GM20431 (cell line): ENCODE results near the gene HBB.
"Not testable (repeated sequence)": the region's sequence is repeated elsewhere in the genome, so short reads cannot be mapped to it uniquely, and the experiment has no call there.

Experiments used
- in situ Hi-C: fragments of 300-500 bp; cut with MseI, MboI; formaldehyde crosslinking; loops from one replicate; pipeline ENCODE4 v1.15.0; 2020; ENCODE audit warnings: low sequenced_read_pairs; ENCODE audit not compliant: unreplicated experiment

Gene HBB

DNA sequence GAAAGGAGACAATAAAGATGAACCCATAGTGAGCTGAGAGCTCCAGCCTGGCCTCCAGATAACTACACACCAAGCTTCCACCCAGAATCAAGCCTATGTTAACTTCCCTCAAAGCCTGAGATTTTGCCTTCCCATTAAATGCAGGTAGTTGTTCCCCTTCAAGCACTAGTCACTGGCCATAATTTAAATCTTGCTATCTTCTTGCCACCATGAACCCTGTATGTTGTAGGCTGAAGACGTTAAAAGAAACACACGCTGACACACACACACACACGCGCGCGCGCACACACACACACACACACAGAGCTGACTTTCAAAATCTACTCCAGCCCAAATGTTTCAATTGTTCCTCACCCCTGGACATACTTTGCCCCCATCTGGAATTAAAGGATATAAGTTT lies 21.6 kb upstream of the HBB start:
- in situ Hi-C loops: not testable (repeated sequence)

DNA sequence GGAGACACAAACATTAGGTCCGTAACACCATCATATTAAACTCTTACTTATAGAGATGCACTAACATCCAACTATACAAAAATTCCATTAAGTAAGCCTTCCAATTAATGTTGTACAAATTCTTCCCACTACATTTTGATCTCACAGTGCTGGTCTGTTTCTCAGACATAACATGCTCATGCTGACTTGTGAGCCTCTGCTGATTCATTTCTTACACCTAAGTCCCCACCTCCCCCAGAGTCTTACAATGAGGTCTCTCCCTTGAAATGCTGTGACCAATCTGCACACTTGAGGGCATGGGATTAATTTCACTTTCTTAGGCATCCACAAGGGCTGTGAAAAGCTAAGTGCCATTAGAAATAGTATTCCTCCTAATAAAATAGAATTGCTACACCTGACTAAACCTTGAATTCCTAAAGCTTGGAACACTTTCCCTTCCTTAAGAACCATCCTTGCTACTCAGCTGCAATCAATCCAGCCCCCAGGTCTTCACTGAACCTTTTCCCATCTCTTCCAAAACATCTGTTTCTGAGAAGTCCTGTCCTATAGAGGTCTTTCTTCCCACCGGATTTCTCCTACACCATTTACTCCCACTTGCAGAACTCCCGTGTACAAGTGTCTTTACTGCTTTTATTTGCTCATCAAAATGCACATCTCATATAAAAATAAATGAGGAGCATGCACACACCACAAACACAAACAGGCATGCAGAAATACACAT lies 20.8 kb upstream of the HBB start:
- in situ Hi-C loops: no loop called here

DNA sequence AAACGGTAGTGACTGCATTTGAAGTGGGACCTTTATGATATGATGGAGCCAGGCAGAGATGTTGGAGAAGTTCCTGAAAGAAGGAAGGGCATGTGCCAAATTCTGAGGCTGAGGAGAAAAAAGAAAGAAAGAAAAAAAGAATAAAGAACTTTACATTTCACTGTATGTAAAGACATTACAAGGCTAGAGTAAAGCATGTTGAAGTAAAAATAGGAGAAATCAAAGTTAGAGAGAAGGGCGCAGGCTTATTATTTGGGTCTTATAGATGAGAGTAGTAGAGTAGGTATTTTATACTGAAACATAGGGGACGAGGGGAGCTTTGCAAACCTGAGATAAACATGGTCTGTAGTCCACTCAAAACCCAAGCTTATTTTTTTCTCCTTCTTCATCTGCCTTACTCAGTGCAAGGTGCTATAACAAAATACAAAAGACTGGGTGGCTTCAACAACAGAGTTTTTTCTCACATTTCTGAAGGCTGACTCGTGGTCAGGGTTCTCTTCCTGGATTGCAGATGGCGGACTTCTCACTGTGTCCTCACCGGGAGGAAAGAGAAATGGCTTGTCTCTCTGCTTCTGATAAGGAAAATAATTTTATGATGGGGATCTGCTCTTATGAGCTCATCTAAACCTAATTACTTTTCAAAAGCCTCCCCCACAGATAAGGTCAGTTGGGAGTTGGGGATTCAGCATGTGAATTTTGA lies 20.1 kb upstream of the HBB start:
- in situ Hi-C loops: no loop called here

DNA sequence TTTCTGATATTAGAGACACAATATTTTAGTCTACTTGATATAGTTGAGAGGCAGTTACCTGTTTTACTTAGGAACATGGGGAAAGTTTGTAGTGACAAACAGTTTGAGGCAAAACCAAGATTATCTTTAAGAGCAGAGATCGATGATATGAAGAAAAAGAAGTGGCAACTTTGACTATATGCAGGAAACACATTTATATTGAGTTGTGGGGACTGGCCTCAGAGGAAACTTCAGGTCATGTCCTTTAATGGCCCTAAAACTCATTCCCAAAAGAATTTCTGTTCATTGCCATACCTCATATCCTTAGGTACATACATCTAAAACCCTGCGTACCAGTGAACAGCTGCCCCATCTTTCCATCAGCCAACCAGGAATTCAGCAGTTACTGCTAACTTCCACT lies 18.3 kb upstream of the HBB start:
- in situ Hi-C loops: no loop called here

DNA sequence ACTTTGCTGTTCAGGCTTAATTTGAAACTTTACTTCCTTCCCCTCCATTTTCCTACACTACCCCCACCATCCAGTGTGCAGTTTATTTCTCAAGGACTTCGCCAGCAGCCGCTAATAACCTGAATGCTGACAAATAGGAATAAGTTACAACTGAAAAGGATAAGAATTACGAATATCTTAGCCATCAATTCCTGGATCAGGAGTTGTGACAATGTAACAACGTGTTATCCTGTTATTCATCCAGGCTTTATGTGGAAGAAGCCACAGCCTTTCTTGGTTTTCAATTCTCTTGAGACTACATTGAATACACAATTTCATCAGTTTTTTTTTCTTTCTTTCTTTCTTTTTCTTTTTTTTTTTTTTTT lies 16.9 kb upstream of the HBB start:
- in situ Hi-C loops: no loop called here

DNA sequence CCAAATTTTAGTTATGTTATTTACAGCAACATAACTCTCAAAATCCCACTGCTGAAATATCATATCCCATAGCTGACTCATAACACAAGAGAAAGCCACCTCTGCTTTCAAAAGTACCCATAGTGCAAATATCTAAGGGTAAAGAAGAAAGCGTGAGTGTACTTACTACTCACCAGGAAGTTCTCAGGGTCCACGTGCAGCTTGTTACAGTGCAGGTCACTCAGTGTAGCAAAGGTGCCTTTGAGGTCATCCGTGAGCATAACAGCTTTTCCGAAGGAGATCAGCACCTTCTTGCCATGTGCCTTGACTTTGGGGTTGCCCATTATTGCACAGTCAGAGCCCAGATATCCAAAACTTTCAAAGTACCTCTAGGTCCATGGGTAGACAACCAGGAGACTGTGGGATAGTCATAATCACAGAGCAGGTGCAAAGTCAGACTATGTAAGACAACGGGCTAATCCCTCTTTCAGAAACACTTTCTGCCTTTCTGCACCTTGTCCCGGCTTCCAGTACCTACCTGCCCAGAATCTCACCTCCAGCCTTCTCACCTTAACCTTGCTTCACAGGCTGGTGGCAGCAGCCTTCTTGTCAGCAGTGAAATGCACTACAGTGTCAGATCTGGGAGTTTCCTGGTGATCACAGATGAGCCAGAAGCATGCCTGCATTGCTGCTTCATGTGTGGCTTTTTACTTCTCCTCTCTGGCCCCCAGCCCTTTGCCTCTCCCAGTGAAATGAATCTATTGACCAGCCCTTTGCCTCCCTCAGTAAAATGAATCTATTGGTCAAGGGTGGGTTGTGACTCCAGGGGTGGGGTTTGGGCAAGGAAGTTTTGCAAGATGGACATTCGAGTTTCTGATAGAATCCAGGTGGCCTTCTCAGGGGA lies 16.3 kb upstream of the HBB start:
- in situ Hi-C loops: no loop called here

DNA sequence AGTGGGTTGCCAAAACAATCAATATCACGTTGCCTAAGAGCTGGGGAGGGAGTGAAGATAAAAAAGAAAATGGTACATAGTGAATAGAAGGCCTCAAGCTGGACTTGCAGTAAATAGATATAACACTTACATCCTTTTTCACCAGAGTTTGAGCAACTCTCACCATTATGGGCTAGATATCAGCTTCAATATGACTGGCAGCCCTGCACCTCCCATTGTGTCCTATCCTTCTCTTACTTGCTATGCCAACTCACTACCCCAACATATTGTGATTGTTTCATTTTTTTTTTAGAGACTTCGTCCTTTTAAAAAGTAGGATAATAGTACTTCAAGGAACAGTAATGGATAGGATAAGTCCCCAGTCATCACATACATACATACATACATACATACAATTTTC lies 15.3 kb upstream of the HBB start:
- in situ Hi-C loops: no loop called here

DNA sequence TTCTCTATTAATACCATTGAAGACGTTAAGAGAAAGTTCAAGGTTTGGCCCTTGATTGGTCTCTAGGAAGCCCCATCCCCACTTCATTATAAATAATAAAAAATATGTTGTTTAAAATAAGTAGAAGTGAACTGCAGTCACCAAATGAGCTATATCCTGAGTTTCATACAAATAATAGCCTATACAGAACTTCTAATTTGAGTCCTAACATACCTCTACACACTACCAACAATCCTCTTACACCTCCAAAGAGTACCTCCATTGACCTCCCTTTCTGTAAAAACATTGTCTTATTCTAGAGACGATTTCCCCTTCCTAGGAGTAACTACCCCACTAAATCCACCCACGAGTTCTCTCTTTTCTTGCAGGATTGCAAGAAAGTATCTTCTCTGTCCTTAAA lies 14.6 kb upstream of the HBB start:
- in situ Hi-C loops: no loop called here

DNA sequence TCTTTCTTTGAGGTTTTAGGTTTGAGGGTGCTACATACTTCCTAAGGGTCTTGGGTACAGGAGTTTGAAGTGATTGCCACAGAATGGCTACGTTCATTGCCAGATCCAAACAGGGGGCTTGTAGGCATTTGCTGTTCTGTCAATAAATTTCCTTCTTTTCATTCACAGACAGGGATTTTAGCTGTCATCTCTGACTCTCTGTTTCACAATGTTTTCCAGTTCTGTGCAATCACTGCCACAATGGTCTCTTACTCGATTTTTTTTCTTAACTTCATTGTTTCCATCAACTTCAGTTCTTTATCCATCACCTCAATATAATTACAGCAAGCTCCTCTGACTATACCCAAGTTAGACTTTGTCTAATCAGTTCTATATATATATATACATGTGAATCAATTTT lies 13.6 kb upstream of the HBB start:
- in situ Hi-C loops: no loop called here

DNA sequence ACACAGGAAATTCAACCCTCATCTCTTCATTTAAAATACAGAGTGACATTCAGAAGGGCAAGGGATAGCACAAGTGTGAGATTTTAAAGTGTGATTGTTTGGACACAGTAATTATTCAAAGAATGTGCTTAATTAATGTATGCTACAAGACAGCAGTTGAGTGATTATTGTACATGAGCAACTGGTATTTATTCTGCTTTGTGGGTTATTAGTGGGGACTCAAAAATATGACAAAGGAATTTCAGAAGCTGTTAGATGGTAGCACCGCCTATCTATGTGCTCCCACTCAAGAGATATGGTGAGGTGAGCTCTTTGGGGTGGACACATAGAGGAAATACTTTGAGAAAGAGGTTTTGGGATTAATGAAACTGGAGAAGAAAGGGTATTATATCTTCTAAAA lies 13.2 kb upstream of the HBB start:
- in situ Hi-C loops: no loop called here

DNA sequence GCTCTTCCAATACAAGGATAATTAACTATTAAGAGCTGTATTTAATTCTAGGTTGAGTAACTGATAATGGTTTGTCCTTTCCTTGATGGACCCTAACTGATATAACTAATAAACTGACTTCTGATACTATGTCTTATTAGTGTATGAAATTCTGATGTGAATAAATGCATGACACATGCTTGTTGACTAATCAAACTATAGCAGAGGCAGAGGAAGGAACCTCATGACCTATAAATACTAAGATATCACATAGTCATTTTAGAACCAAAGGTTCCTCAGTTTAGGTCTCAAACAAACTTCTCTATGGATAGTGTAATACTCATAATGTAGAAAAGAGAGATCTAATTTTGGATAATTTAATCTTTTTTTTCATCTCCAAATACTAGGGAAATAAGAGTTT lies 12.2 kb upstream of the HBB start:
- in situ Hi-C loops: no loop called here

DNA sequence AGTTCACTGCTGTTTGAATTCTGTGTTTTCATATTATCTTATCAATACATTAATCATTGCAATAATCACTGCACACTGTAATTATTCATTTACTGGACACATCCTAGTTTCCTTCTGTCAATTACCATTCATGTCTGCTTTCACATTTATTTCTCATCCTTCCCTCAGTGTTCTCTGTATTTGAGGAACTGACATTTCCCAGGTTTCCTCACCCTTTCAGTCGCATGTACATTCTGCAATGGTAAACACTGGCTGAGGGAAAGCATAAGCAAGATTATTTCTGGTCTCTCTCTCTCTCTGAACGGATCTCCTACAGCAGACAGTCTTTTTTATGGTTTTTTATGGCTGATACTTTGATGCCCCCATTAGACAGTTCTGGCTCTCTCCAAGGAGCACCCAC lies 11.6 kb upstream of the HBB start:
- in situ Hi-C loops: no loop called here

DNA sequence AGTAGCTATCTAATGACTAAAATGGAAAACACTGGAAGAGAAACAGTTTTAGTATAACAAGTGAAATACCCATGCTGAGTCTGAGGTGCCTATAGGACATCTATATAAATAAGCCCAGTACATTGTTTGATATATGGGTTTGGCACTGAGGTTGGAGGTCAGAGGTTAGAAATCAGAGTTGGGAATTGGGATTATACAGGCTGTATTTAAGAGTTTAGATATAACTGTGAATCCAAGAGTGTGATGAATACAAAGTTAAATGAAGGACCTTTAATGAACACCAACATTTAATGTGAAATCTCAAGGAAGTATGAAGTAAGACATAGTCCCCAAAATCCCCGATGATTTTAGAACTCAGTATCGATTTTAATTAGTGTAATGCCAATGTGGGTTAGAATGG lies 10.5 kb upstream of the HBB start:
- in situ Hi-C loops: no loop called here

DNA sequence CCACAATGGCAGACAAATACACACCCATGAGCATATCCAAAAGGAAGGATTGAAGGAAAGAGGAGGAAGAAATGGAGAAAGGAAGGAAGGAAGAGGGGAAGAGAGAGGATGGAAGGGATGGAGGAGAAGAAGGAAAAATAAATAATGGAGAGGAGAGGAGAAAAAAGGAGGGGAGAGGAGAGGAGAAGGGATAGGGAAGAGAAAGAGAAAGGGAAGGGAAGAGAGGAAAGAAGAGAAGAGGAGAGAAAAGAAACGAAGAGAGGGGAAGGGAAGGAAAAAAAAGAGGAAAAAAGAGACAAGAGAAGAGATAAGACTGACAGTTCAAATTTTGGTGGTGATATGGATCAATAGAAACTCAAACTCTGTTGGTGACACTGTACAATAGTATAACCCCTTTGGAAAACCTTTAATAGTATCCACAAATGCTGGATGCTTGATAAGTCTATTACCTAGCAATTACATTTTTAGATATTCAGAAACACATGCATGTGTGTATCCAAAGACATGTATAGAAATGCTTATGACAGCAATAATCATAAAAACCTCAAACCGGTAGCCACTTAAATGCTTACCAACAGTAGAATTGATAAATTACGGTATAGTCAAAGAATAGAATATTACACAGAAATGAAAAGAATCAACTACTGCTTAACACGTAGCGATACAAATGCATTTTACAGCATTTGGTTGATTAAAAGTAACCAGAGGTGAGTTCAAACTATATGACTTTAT lies 8.7 kb upstream of the HBB start:
- in situ Hi-C loops: no loop called here

DNA sequence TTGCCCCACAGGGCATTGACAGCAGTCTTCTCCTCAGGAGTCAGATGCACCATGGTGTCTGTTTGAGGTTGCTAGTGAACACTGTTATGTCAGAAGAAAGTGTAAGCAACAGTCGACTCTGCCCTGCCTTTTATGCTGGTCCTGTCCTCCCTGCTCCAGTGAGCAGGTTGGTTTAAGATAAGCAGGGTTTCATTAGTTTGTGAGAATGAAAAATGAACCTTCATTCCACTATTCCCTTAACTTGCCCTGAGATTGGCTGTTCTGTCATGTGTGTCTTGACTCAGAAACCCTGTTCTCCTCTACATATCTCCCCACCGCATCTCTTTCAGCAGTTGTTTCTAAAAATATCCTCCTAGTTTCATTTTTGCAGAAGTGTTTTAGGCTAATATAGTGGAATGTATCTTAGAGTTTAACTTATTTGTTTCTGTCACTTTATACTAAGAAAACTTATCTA lies 7.5 kb upstream of the HBB start, which contains the start of gene HBD:
Gene HBD (minus strand): TSS at position 103 of the 454 bp plus-strand sequence. CDS start 50 bp downstream, at position 53.
- in situ Hi-C loops: no loop called here

DNA sequence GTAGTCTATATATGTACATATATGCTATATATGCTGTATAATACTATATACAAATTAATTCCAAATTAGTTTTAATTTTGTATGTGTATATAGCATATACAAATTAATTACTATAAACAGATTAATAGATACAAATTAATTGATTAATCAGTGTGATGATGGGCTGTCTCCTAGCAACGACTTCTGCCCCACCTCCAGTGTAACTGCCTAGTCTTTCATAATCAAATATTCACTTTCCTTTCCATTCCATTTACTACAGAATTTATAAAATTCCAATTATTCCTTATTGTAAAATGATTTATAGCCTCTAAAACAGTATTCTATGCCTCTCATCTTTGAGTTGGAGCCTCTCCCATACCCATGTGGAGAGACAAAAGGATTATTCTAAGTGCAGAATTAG lies 6.4 kb upstream of the HBB start:
- in situ Hi-C loops: no loop called here

DNA sequence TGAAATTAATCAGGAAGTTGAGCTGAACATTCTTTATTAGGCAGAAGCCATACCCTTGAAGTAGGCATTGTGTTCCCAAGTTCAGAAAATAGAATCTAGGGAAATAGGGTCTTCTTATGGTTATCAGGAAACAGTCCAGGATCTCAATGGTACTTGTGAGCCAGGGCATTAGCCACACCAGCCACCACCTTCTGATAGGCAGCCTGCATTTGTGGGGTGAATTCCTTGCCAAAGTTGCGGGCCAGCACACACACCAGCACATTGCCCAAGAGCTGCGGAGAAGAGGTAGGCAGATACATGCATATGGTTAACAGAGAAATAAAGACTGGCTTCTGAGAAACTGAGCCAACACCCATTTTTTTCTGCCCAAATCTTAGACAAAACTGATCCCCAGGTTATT lies 6.0 kb upstream of the HBB start:
- in situ Hi-C loops: no loop called here

DNA sequence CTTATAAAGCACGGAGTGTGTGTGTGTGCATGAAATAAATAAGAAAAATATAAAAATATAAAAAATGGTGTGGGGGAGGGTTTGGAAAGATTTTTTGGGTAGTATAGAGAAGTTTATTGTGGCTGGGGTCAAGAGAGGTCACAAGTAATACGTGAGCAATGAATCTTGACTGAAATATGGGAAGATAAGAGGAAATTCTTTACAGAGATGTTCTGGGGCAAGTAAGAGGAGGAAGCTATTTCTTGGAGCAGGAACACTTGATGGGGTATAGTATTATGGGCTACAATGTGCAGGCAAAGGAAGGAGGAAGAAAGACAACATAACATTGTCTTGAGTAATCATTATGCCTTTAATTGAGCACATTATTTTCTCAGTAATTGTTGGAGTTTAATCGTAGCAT lies 5.3 kb upstream of the HBB start:
- in situ Hi-C loops: no loop called here

DNA sequence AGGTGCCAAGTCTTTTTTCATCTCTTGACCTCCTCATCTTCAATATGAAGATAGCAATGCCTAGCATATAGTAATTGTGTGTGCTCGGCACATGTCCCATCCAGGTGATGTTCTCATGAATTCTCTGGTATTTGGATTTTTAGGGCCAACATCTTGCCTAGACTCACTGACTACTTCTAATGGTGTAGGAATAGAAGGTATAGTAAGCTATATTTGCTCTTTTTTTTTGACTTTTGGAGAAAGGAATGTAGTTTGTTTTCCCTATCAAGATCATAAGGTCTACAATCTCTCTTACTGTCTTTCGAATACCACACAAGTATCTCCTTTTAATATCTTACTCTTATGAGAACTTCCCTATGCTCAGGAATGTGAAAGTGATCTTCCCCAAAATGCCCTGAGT lies 4.2 kb upstream of the HBB start:
- in situ Hi-C loops: no loop called here

DNA sequence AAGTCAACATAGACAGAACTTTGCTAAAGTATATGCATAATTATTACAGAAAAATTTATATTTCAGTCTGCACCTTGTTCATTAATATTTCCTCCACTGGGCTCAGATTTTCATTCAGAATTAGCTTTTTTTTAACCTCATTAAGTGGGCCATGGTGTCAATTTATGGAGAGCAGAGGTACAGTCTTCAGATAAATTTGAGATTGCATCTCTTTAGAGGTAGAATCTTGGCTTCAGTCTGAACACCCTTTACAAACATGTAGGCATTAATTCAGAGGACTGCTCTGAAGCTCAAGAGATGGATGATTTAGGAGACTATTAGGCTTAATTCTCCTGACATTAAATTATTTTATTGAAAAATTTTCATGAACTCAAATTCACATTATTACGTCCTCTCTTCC lies 3.4 kb upstream of the HBB start:
- in situ Hi-C loops: no loop called here
